ENCODE measurements around the gene RANBP10. TPM values are rescaled to one million over a fixed set of nuclear protein-coding genes. Genes with fewer than 3 reads are reported as not detected.

Gene RANBP10
- total and polyA plus RNA-seq, 10 of the 15 experiments (the other 5 are each of a cell fraction or from before 2014, with no cell fraction given), result 1.2 to 20.4 (median 10.8) TPM

- CTCF ChIA-PET, result interaction anchor here (1.0 to 1.6 kb wide), 2 partner anchors 88 to 284 kb away, joined by 3 to 7 read pairs; no protein-coding TSS in a partner anchor
- no peaks in the 10 kb centered on the region; the same call in 1 of the 2 replicates for H4K20me1 ChIP-seq (ENCODE audit: control insufficient read depth, insufficient read depth)
- H3K9me3 ChIP-seq (replicated peaks; ENCODE audit: control insufficient read depth, insufficient read depth, low read length), result no peaks in the 10 kb centered on the region
- H3K4me2 ChIP-seq (ENCODE audit: control insufficient read depth, insufficient read depth), result peak overlapping the region; percentile 77
- 18% methylated on average over 4 of the region's 4 CpGs for WGBS (ENCODE audit: insufficient coverage, insufficient replicate concordance, low lambda C conversion rate, missing lambda C conversion rate)
- TSS peak; percentile 66 for BruUV-seq (replicated peaks)
- ATAC-seq (no peak), FAIRE-seq (no peak), DNase-seq (ENCODE audit: low read depth, low spot score) (no peak)
- peak overlapping the region; percentile 94 for H3K4me3 ChIP-seq
- no peak overlapping the region for H2AFZ ChIP-seq (ENCODE audit: control insufficient read depth, low read depth, low read length)
- H3K36me3 ChIP-seq (ENCODE audit: control insufficient read depth in 2 of 2, insufficient read depth in 2 of 2, low read length in 1 of 2), result peaks cover 1 to 2% of the 10 kb centered on the region in 2 experiments; a peak in 1 of 4 replicates
- TF ChIP-seq DPF2 (IDR thresholded peaks at IDR 0.05) (no peak), ZNF622 (IDR thresholded peaks at IDR 0.05) (no peak), RCOR1 (conservative IDR thresholded peaks at IDR 0.05; ENCODE audit: low read depth, low read length) (no peak), ATF7 (IDR thresholded peaks at IDR 0.05; ENCODE audit: low read depth) (peak; percentile 65), TAF1 (IDR thresholded peaks at IDR 0.05; ENCODE audit: borderline replicate concordance, low read depth, low read length) (no peak), EED (IDR thresholded peaks at IDR 0.05; ENCODE audit: low read depth) (no peak), JUNB (IDR thresholded peaks at IDR 0.05) (no peak), TBL1XR1 (IDR thresholded peaks at IDR 0.05; ENCODE audit: low read depth, low read length) (no peak), RELB (IDR thresholded peaks at IDR 0.05; ENCODE audit: low read depth) (no peak), CHD4 (IDR thresholded peaks at IDR 0.05) (no peak), WRNIP1 (IDR thresholded peaks at IDR 0.05; ENCODE audit: borderline replicate concordance, low read depth, low read length) (no peak), RAD51 (IDR thresholded peaks at IDR 0.05) (peak; percentile 79)
- H3K79me2 ChIP-seq (ENCODE audit: control insufficient read depth, insufficient read depth, low read length), result peaks cover 55% of the 10 kb centered on the region
- peak overlapping the region; percentile 86 for H3K9ac ChIP-seq (ENCODE audit: control insufficient read depth, insufficient read depth, low read length)
- POLR2A ChIA-PET, result interaction anchor here (0.6 to 1.1 kb wide), 4 partner anchors 8 to 43 kb away, joined by 3 to 6 read pairs (median 3); no protein-coding TSS in a partner anchor
- SMC1A ChIA-PET (ENCODE audit: uncharacterized antibody, unreplicated experiment), result no interaction called here
- peak overlapping the region; percentile 75; the same call in 1 of the 2 replicates for H3K27ac ChIP-seq (ENCODE audit: control insufficient read depth, insufficient read depth)
- no peaks in the 10 kb centered on the region for H3K27me3 ChIP-seq (replicated peaks in 1 of 2; ENCODE audit: control insufficient read depth in 2 of 2, insufficient read depth in 2 of 2, low read length in 1 of 2)
- peaks cover 29% of the 10 kb centered on the region for H3K4me1 ChIP-seq (ENCODE audit: control insufficient read depth, insufficient read depth, low read length)
- intact Hi-C loops (cut with micrococcal nuclease; ENCODE audit: unreplicated experiment) (no loop called here), in situ Hi-C loops (cut with MboI) (no loop called here)
- RAD21 ChIA-PET (ENCODE audit: unreplicated experiment), result interaction anchor here (3.2 kb wide), 1 partner anchor 86 kb away, joined by 12 read pairs; the partner anchor contains the start of gene GFOD2
Measured at GRCh38 chr16:67804853-67805542, 1.4 kb downstream of the RANBP10 start.
